A673 (cell line): ENCODE results near the gene FOXK1.

Experiments
- CTCF ChIP-seq: fragments of 300-800, 200-600 bp; sonication (generic); conservative IDR thresholded peaks from 2 replicates; pipeline ENCODE4 v1.5.1; 2017; ENCODE audit warnings: low read depth, mild to moderate bottlenecking, antibody characterized with exemption, low read length, moderate library complexity, mixed read lengths
- EZH2 ChIP-seq: fragments of 200-600 bp; sonication (generic); IDR thresholded peaks from 2 replicates; pipeline ENCODE4 v1.6.1; 2017; ENCODE audit warnings: borderline replicate concordance, low read depth, mild to moderate bottlenecking, mixed read lengths, antibody characterized with exemption, low read length; ENCODE audit not compliant: poor library complexity, severe bottlenecking

GRCh38 chr7:4702961-4703512 lies 20.9 kb downstream of the FOXK1 start:
- TF ChIP-seq CTCF = no peak
- no peak for TF ChIP-seq EZH2
